ENCODE results near the gene TBC1D22A. TPM values are rescaled to one million over a fixed set of nuclear protein-coding genes. Genes with fewer than 3 reads are reported as not detected.

Gene TBC1D22A
- total and polyA plus RNA-seq, 10 of the 15 experiments (the other 5 are each of a cell fraction or from before 2014, with no cell fraction given) = 0.63 to 44.7 (median 27.4) TPM

- 85% methylated on average over 10 of the region's 10 CpGs for WGBS (ENCODE audit: insufficient coverage, insufficient replicate concordance, low lambda C conversion rate, missing lambda C conversion rate)
- BruUV-seq (replicated peaks) = no TSS peak
- FAIRE-seq (no peak), ATAC-seq (no peak), DNase-seq (ENCODE audit: low read depth, low spot score) (no peak)
- Histone ChIP-seq H3K27me3 (replicated peaks in 1 of 2; ENCODE audit: control insufficient read depth in 2 of 2, insufficient read depth in 2 of 2, low read length in 1 of 2) (no peaks in the 10 kb centered on the region), H3K36me3 (ENCODE audit: control insufficient read depth in 2 of 2, insufficient read depth in 2 of 2, low read length in 1 of 2) (no peaks in the 10 kb centered on the region), H3K4me2 (ENCODE audit: control insufficient read depth, insufficient read depth) (no peak overlapping the region), H3K27ac (ENCODE audit: control insufficient read depth, insufficient read depth) (no peak overlapping the region), H3K4me3 (no peak overlapping the region), H3K9ac (ENCODE audit: control insufficient read depth, insufficient read depth, low read length) (no peak overlapping the region), H3K9me3 (replicated peaks; ENCODE audit: control insufficient read depth, insufficient read depth, low read length) (no peaks in the 10 kb centered on the region; the same call in 2 of the 3 replicates), H2AFZ (ENCODE audit: control insufficient read depth, low read depth, low read length) (no peak overlapping the region), H3K4me1 (ENCODE audit: control insufficient read depth, insufficient read depth, low read length) (no peaks in the 10 kb centered on the region), H4K20me1 (ENCODE audit: control insufficient read depth, insufficient read depth) (no peaks in the 10 kb centered on the region), H3K79me2 (ENCODE audit: control insufficient read depth, insufficient read depth, low read length) (no peaks in the 10 kb centered on the region)
- TF ChIP-seq, protein P1, sequence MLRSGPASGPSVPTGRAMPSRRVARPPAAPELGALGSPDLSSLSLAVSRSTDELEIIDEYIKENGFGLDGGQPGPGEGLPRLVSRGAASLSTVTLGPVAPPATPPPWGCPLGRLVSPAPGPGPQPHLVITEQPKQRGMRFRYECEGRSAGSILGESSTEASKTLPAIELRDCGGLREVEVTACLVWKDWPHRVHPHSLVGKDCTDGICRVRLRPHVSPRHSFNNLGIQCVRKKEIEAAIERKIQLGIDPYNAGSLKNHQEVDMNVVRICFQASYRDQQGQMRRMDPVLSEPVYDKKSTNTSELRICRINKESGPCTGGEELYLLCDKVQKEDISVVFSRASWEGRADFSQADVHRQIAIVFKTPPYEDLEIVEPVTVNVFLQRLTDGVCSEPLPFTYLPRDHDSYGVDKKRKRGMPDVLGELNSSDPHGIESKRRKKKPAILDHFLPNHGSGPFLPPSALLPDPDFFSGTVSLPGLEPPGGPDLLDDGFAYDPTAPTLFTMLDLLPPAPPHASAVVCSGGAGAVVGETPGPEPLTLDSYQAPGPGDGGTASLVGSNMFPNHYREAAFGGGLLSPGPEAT (IDR thresholded peaks at IDR 0.05; ENCODE audit: low read depth) = no peak
- TF ChIP-seq ZNF274 (IDR thresholded peaks at IDR 0.05; ENCODE audit: insufficient read depth, insufficient read length) = no peak
- intact Hi-C loops (cut with micrococcal nuclease; ENCODE audit: unreplicated experiment) (no loop called here), in situ Hi-C loops (cut with MboI) (loop anchor here (5.0 kb wide), 1 partner anchor 1273 kb away; no protein-coding TSS in a partner anchor)
- RAD21 ChIA-PET (ENCODE audit: unreplicated experiment) = no interaction called here
- POLR2A ChIA-PET = interaction anchor here (0.6 kb wide), 1 partner anchor 354 kb away, joined by 6 read pairs; no protein-coding TSS in a partner anchor
- SMC1A ChIA-PET (ENCODE audit: uncharacterized antibody, unreplicated experiment) = no interaction called here
- CTCF ChIA-PET = no interaction called here
Measured at GRCh38 chr22:47219789-47220188, 457.3 kb downstream of the TBC1D22A start.

DNA sequence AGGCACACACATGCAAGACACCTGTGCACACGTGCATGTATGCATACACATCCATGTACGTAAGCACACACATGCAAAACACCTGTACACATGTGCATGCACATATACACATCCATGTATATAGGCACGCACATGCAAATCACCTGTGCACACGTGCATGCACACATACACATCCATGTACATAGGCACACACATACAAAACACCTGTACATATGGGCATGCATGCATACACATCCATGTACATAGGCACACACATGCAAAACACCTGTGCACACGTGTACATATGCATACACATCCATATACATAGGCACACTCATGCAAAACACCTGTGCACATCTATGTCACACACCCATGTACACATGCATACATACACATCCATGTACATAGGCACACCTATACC lies 458.3 kb downstream of the TBC1D22A start:
- ChIA-PET CTCF (no interaction called here), POLR2A (no interaction called here), RAD21 (ENCODE audit: unreplicated experiment) (no interaction called here), SMC1A (ENCODE audit: uncharacterized antibody, unreplicated experiment) (no interaction called here)
- no peak overlapping the region for H3K4me2 ChIP-seq (ENCODE audit: control insufficient read depth, insufficient read depth)
- H2AFZ ChIP-seq (ENCODE audit: control insufficient read depth, low read depth, low read length) = no peak overlapping the region
- H3K79me2 ChIP-seq (ENCODE audit: control insufficient read depth, insufficient read depth, low read length) = no peaks in the 10 kb centered on the region
- no peak overlapping the region for H3K27ac ChIP-seq (ENCODE audit: control insufficient read depth, insufficient read depth)
- no peak overlapping the region for H3K9ac ChIP-seq (ENCODE audit: control insufficient read depth, insufficient read depth, low read length)
- 8% methylated on average over 5 of the region's 5 CpGs for WGBS (ENCODE audit: insufficient coverage, insufficient replicate concordance, low lambda C conversion rate, missing lambda C conversion rate)
- no peaks in the 10 kb centered on the region for H3K27me3 ChIP-seq (replicated peaks in 1 of 2; ENCODE audit: control insufficient read depth in 2 of 2, insufficient read depth in 2 of 2, low read length in 1 of 2)
- intact Hi-C loops (cut with micrococcal nuclease; ENCODE audit: unreplicated experiment) (no loop called here), in situ Hi-C loops (cut with MboI) (no loop called here)
- H3K36me3 ChIP-seq (ENCODE audit: control insufficient read depth in 2 of 2, insufficient read depth in 2 of 2, low read length in 1 of 2) = no peaks in the 10 kb centered on the region
- H3K9me3 ChIP-seq (replicated peaks; ENCODE audit: control insufficient read depth, insufficient read depth, low read length) = no peaks in the 10 kb centered on the region; the same call in 2 of the 3 replicates
- BruUV-seq (replicated peaks) = no TSS peak
- ATAC-seq (no peak), FAIRE-seq (no peak), DNase-seq (ENCODE audit: low read depth, low spot score) (no peak)
- no peak overlapping the region for H3K4me3 ChIP-seq
- no peak for TF ChIP-seq HDAC2 (IDR thresholded peaks at IDR 0.05)
- TF ChIP-seq, protein P2, sequence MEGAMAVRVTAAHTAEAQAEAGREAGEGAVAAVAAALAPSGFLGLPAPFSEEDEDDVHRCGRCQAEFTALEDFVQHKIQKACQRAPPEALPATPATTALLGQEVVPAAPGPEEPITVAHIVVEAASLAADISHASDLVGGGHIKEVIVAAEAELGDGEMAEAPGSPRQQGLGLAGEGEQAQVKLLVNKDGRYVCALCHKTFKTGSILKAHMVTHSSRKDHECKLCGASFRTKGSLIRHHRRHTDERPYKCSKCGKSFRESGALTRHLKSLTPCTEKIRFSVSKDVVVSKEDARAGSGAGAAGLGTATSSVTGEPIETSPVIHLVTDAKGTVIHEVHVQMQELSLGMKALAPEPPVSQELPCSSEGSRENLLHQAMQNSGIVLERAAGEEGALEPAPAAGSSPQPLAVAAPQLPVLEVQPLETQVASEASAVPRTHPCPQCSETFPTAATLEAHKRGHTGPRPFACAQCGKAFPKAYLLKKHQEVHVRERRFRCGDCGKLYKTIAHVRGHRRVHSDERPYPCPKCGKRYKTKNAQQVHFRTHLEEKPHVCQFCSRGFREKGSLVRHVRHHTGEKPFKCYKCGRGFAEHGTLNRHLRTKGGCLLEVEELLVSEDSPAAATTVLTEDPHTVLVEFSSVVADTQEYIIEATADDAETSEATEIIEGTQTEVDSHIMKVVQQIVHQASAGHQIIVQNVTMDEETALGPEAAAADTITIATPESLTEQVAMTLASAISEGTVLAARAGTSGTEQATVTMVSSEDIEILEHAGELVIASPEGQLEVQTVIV (IDR thresholded peaks at IDR 0.05; ENCODE audit: borderline replicate concordance, partially characterized antibody) = no peak
- no peak for TF ChIP-seq TCF7 (IDR thresholded peaks at IDR 0.05; ENCODE audit: borderline replicate concordance)
- no peaks in the 10 kb centered on the region for H4K20me1 ChIP-seq (ENCODE audit: control insufficient read depth, insufficient read depth)
- H3K4me1 ChIP-seq (ENCODE audit: control insufficient read depth, insufficient read depth, low read length) = no peaks in the 10 kb centered on the region

Measured in GM12878 (cell line).